ENCODE data around the gene ZNF280A. TPM values are rescaled to one million over a fixed set of nuclear protein-coding genes. Genes with fewer than 3 reads are reported as not detected.

Gene ZNF280A
- total RNA-seq, 2 donors from 2014 or later = not detected

DNA sequence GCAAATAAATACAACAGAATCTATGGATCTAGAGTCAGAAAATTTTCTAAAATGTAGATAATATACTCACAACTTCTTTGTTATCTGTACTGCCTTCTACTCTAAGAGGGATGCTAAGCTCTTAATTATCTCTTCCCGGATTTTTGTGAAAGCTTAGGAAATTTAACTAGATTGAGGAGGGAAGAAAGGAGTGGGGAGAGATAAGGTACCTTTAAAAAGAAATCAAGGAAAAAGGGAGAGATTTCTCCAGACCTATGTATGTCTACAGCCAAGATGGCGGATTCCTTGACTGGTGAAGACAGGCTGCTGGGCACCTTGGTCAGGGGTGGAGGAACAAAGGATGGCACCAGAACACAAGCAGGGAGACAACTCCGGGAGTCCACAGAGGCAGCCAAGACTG is 34.5 kb downstream of the ZNF280A start:
- H3K36me3 ChIP-seq = no peaks in the 10 kb centered on the region
- TF ChIP-seq, protein P1, sequence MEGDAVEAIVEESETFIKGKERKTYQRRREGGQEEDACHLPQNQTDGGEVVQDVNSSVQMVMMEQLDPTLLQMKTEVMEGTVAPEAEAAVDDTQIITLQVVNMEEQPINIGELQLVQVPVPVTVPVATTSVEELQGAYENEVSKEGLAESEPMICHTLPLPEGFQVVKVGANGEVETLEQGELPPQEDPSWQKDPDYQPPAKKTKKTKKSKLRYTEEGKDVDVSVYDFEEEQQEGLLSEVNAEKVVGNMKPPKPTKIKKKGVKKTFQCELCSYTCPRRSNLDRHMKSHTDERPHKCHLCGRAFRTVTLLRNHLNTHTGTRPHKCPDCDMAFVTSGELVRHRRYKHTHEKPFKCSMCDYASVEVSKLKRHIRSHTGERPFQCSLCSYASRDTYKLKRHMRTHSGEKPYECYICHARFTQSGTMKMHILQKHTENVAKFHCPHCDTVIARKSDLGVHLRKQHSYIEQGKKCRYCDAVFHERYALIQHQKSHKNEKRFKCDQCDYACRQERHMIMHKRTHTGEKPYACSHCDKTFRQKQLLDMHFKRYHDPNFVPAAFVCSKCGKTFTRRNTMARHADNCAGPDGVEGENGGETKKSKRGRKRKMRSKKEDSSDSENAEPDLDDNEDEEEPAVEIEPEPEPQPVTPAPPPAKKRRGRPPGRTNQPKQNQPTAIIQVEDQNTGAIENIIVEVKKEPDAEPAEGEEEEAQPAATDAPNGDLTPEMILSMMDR (IDR thresholded peaks at IDR 0.05) = no peak
- no peaks in the 10 kb centered on the region for H3K4me1 ChIP-seq
- H3K27ac ChIP-seq = no peak overlapping the region
- H3K4me3 ChIP-seq = no peak overlapping the region
- DNase-seq (ENCODE audit: low spot score) = no peak
- H3K9me3 ChIP-seq = no peaks in the 10 kb centered on the region
- H3K27me3 ChIP-seq = no peaks in the 10 kb centered on the region

DNA sequence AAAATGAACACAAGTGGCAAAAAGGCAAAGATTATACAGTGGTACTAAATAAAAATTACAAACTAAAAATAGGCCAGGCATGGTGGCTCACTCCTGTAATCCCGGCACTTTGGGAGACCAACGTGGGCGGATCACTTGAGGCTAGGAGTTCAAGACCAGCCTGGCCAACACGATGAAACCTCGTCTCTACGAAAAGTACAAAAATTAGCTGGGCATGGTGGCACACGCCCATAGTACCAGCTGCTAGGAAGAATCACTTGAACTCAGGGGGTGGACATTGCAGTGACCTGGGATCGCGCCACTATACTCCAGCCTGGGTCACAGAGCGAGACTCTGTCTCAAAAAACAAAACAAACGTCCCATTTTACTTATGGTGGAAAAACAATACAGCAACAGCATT is 36.0 kb downstream of the ZNF280A start:
- DNase-seq (ENCODE audit: low spot score) = no peak
- Histone ChIP-seq H3K36me3 (no peaks in the 10 kb centered on the region), H3K27ac (no peak overlapping the region), H3K4me3 (no peak overlapping the region), H3K9me3 (no peaks in the 10 kb centered on the region), H3K4me1 (no peaks in the 10 kb centered on the region), H3K27me3 (no peaks in the 10 kb centered on the region)
- TF ChIP-seq, protein P1 (IDR thresholded peaks at IDR 0.05) = no peak

DNA sequence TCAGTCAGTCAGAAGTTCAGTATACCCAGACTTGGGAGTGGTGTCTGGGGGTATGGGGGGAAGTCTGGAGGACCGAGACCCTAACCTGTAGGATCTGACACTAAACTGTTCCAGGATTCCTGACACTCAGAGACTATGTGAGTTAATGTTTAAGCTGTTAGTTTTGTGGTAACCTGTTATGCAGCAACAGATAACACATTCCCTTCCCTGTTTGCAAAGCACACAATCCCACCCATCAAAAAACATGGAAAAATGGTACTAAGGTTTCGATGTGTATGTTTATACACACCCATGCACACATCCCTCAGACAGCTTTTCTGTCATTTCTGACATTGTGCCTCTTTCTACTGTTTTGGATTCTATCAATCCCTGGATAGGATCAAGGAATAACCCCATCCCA is 39.1 kb downstream of the ZNF280A start:
- H3K4me1 ChIP-seq = no peaks in the 10 kb centered on the region
- H3K27me3 ChIP-seq = no peaks in the 10 kb centered on the region
- no peak overlapping the region for H3K4me3 ChIP-seq
- DNase-seq (ENCODE audit: low spot score) = no peak
- TF ChIP-seq, protein P1 (IDR thresholded peaks at IDR 0.05) = no peak
- H3K36me3 ChIP-seq = no peaks in the 10 kb centered on the region
- no peak overlapping the region for H3K27ac ChIP-seq
- no peaks in the 10 kb centered on the region for H3K9me3 ChIP-seq

DNA sequence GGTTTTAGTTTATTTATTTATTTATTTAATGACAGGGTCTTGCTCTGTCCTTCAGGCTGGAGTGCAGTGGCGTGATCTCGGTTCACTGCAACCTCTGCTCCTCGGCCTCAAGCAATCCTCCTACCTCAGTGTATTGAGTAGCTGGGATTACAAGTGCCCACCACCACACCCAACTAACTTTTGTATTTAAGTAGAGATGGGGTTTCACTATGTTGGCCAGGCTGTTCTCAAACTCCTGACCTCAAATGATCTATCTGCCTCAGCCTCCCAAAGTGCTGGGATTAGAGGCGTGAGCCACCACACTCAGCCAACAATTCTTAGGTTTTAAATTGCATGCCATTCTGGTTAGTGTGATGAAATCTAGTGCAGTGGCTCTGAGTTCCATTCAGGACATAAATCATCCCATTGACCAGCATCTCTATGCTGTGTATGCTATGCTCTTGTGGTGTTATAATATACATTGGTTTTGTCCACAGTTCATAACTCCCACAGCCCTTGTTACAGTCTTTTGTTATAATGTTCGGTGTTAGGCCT is 40.0 kb downstream of the ZNF280A start:
- no peak for DNase-seq (ENCODE audit: low spot score)
- H3K27me3 ChIP-seq = no peaks in the 10 kb centered on the region
- H3K9me3 ChIP-seq = no peaks in the 10 kb centered on the region
- H3K27ac ChIP-seq = no peak overlapping the region
- no peaks in the 10 kb centered on the region for H3K4me1 ChIP-seq
- TF ChIP-seq, protein P1 (IDR thresholded peaks at IDR 0.05) = no peak
- H3K4me3 ChIP-seq = no peak overlapping the region
- H3K36me3 ChIP-seq = no peaks in the 10 kb centered on the region

DNA sequence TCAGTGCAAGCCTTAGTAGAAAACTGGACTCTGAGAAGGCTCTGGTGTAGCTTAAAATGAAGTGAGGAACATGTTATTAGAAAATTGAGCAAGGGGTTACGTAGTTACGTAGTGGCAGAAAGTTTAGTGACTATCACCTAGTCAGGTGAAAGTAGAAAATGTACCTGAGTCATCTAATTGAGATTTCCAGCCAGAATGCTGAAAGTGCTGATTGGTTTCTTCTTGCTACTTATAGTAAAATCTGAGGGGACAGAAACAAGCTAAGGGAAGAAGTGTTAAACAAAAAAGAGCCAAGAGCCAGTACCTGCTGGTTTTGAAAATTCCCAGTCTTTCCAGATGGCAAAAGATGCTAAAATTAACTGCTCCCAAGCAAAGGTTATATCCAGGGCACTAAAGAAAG is 41.0 kb downstream of the ZNF280A start:
- TF ChIP-seq, protein P1 (IDR thresholded peaks at IDR 0.05) = no peak
- H3K4me3 ChIP-seq = no peak overlapping the region
- no peak for DNase-seq (ENCODE audit: low spot score)
- no peaks in the 10 kb centered on the region for H3K36me3 ChIP-seq
- no peaks in the 10 kb centered on the region for H3K27me3 ChIP-seq
- no peaks in the 10 kb centered on the region for H3K9me3 ChIP-seq
- H3K27ac ChIP-seq = no peak overlapping the region
- no peaks in the 10 kb centered on the region for H3K4me1 ChIP-seq

DNA sequence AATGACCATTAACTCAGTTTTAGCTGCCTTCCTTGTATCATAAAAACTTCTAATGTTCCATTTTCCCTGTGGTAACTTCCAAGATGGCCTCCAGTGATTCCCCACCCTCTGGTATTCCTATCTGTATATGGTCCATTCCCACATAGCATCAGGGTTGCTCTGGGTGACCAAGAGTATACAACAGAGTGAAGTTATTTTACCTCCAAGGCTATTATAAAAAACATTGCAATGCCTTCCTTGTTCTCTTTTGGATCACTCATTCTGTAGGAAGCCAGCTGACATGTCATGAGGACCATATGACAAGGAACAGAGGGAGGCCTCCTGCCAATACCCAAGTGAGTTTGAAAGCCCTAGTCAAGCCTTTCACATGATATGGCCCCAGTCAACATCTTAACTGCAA is 41.6 kb downstream of the ZNF280A start:
- Histone ChIP-seq H3K27ac (no peak overlapping the region), H3K9me3 (no peaks in the 10 kb centered on the region), H3K4me1 (no peaks in the 10 kb centered on the region), H3K4me3 (no peak overlapping the region), H3K36me3 (no peaks in the 10 kb centered on the region), H3K27me3 (no peaks in the 10 kb centered on the region)
- DNase-seq (ENCODE audit: low spot score) = no peak
- TF ChIP-seq, protein P1 (IDR thresholded peaks at IDR 0.05) = no peak
